DMS114 treated with DMSO at 0.1 percent for 48 hours (cell line): ENCODE results near the gene ARHGEF12.

Experiments
- DNase-seq: peaks from one replicate; lab custom pipeline; 2025; ENCODE audit not compliant: unreplicated experiment; lab: John Stamatoyannopoulos, UW

ARHGEF12 gene

DNA sequence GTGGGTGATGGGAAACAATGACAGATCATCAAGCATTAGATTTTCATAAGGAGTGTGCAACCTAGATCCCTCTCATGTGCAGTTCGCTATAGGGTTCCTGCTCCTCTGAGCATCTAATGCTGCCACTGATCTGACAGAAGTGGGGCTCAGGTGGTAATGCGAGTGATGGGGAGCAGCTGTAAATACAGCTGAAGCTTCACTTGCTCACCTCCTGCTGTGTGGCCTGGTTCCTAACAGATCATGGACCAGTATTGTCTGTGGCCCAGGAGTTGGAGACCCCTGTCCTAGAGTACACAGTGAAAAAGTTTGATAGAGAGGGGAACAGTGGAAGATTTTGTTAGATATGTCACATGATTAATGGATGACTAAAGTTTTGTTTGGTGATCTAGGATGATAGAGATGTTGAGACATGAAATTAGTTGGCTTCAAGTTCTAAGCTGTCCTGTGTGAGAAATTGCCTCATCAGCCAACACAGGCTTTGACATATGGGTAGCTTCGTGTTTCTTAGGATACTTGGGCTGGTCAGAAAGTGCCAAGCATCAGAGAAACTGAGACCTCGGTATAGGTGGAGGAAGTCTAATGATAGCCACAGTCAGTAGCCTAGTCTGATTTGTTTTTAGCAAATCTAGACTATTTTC, 47.4 kb downstream of the ARHGEF12 start:
- no peak for DNase-seq

DNA sequence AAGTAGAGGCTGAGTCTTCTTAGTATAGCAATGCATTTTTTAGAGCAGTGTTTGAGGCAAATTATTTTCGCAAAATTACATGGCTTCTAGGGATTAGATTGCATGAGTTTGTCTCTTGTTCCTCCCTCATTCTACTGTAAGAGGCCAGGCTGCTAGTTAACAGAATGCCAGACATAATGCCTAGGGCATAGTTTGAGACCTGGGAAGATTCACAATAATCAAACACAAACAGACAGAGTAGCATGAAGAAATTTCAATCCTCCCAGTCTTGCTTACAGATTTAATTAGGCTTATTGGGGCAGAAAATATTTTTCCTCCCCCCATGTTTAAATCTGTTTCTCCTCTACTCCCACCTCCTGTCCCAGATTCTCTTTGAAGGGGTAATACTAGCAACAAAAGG, 48.3 kb downstream of the ARHGEF12 start:
- no peak for DNase-seq

DNA sequence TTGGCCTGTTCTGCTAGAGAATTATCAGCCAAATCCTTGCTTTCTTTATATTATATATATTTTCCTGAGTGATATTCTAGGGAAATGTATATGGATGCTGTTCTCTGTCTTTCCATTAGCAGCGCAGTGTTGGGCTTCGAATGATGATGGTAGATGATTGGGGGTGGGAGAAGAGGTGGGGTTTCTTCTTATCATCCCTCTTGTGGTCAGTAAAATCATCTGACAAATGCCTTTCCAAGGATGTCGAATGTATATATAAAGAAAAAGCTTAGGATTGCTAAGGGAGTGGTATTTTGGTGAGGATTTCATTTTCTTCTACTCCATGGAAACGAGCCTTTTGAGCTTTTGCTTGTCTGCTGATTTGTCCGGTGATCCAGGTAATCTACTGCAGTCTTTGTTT, 48.9 kb downstream of the ARHGEF12 start:
- DNase-seq = no peak

- no peak for DNase-seq
These were observed 49.4 kb downstream of the ARHGEF12 start for GRCh38 chr11:120385655-120386054.

DNA sequence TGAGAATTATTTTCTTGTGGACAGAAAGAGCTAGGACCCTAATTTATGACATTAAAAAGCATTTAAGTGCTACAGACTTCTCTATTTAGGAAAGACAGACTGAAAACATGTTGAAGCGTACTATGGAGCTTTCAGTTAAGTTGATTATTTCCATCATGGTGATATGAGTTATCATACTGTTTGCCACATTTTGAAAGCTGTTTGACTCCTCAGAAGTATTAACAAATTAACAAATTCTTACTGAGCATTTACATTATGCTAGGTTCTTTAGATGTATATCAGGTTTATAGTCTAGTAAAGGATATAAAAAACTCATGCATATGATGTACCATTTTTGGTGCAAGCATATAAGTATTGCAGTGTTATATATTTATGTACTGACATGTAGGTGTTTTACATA, 50.1 kb downstream of the ARHGEF12 start:
- DNase-seq = no peak

- DNase-seq = no peak
These were observed 50.7 kb downstream of the ARHGEF12 start for GRCh38 chr11:120386774-120387371.

DNA sequence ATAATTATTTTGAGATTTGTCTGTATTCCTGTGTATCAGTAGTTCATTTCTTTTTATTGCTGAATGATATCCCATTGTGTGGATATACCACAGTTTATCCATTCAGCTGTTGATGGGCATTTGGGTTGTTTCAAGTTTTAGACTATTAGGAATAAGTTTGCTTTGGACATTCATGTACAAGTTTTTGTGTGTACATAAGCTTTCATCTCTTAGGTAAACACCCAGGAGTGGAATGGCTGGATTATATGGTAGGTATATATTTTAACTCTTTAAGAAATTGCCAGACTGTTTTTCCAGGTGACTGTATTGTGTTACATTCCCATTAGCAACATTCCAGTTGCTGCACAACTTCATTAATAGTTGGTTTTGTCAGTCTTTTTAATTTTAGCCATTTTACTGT, 52.0 kb downstream of the ARHGEF12 start:
- no peak for DNase-seq

DNA sequence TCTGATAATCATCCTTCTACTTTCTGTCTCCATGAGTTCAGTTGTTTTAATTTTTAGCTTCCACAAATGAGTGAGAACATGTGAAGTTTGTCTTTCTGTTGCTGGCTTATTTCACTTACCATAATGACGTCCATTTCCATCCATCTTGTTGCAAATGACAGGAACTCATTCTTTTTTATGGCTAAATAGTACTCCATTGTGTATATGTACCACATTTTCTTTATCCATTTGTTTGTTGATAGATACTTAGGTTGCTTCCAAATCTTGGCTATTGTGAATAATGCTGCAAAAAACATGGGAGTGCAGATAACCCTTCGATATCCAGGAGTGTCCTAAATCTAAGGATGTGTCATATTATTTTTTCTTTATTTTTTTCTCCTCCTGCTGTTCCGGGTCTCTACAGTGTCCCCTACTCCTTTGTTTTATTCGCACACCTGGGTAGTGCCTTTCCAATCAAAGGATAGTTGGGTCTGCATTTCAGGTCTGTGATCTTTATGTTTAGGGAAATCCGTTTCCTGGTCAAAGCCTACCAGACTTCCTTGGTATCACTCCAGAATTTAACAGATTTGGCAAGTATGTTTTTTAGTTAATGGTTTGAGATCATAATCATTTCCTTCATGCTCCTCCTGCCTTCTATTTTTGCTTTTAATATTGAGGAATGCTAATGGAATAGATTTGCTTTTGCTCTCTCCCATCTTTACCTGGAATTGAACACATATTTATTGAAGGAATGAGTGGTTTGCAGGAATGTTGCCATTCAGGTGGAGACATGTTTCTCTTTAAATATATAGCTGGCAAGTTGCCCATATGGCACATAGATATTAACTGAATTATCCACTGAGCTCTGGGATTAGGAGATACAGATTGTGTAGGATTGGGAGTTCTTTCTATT, 53.7 kb downstream of the ARHGEF12 start:
- DNase-seq = no peak

GRCh38 chr11:120390585-120390922, 54.3 kb downstream of the ARHGEF12 start:
- no peak for DNase-seq

- DNase-seq = no peak
These were observed 55.1 kb downstream of the ARHGEF12 start for GRCh38 chr11:120391292-120391691.

DNA sequence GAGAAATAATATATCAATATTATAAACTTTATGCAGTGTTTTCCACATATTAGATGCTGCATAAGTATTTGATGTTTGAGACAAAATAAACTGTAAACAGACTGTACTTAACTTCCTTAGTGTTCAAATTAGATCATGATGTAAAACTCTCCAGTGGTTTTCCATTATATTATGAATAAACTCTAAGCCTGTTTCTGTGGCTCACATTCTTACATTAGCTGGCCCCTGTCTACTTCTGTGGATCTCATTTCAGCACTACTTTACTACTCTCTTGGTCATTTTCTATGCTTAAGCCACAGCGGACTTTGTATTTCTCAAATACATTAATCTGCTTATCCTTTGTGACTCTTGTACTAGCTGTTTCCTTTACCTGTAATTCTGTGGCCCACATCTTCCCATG, 55.6 kb downstream of the ARHGEF12 start:
- DNase-seq = no peak

- DNase-seq = no peak
These were observed 56.1 kb downstream of the ARHGEF12 start for GRCh38 chr11:120392314-120392713.

- no peak for DNase-seq
These were observed 56.6 kb downstream of the ARHGEF12 start for GRCh38 chr11:120392793-120393192.

DNA sequence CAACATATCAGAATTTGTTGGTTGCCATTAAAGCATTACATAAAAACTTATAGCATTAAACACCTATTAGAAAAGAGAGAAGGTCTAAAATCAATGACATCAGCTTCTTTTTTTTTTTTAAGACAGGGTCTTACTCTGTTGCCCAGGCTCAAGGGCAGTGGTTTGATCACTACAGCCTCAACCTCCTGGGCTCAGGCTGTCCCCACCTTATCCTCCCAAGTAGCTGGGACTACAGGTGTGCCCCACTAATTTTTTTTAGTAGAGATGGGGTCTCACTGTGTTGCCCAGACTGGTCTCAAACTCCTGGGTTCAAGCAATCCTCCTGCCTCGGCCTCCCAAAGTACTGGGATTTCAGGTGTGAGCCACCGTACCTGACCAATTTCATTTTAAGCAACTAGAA, 57.9 kb downstream of the ARHGEF12 start:
- no peak for DNase-seq

DNA sequence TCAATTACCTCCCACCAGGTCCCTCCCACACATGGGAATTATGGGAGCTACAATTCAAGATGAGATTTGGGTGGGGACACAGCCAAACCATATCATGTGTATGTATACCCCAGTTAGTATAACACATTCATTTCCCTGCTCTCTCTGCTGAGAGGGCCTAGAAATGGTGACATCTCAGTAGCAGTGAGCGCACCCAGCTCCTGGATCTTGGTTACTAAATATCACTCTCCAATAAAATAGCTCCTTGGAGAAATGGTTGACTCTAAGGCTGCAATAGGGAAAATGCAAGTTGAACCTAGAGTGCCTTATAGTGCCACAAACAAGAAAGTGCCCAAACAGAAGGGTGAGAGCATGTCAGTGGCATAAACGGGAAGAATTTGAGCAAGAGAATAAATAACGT, 59.6 kb downstream of the ARHGEF12 start:
- no peak for DNase-seq

GRCh38 chr11:120398132-120398531, 61.9 kb downstream of the ARHGEF12 start:
- no peak for DNase-seq

GRCh38 chr11:120399307-120399706, 63.1 kb downstream of the ARHGEF12 start:
- DNase-seq = no peak

DNA sequence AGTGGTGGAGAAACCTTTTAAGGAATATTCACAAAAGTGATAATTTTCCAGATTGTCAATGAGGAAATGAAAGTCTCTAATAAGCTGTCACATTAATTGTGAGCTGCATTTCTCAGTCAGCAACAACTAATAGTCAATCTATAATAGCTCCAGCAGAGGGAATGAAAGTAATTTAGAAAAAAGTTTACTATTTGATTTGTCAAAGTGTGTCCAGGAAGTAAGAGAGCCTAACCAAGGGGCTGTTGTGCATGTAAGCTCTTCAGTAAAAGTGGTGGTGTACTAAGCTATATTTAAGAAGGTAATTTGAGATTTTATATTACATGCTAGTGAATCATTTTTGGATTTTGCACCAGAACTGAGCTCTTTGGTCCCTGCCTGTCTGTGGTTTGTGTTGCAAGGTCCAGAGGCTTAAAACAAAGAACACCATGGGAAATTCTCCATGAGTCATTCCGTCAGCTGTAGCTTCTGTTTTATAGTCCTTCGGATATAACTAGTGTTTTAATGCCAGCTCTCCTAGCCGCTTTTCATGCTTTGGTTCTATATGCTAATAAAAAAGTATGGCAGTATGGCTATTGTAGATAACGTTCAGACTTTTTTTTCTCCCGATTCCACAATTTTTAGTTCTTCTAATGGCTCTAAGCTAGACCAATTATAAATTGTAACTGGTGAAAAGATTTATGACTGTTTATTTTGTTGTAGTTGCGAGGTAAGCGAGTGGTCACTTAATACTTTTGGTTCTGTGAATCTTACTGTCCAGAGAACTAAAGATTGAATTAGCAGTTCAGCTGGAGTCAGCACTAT, 64.6 kb downstream of the ARHGEF12 start:
- no peak for DNase-seq

- DNase-seq = no peak
These were observed 65.3 kb downstream of the ARHGEF12 start for GRCh38 chr11:120401506-120401905.

GRCh38 chr11:120403966-120404365, 67.8 kb downstream of the ARHGEF12 start:
- no peak for DNase-seq

DNA sequence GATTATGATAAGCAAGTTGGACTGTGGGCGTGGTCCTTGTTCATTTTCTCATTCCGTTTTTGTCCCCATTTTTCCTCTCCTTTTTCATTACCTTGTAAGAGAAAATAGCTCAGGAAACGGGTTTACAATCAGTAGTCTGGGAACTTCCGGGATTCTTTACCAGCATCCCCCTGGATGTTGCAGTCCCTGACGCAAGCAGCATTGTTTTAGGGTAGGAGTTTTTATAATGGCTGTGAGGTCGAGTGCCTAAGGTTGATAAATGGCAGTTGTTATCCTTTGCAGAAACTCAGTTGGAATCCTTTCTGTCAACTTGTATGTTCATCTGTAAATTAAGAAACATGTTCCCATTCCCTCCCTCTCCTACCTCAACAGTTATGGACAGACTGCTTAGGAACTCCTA, 68.3 kb downstream of the ARHGEF12 start:
- no peak for DNase-seq
